Gastrocnemius medialis (tissue), 4 donors: ENCODE measurements around the gene RYR3.

ENCODE experiments used
- CTCF ChIP-seq, 5 experiments: fragments of 450-650 bp in 3 of 5; fragments of 200-600 bp in 2 of 5; sonication (generic) in 2 of 5; IDR thresholded peaks in 4 of 5; conservative IDR thresholded peaks in 1 of 5; 1 replicate in 4 of 5; 2 replicates in 1 of 5; pipeline ENCODE4 v1.5.1; 2016 to 2019; ENCODE audit warnings: antibody characterized with exemption in 5 of 5, mild to moderate bottlenecking in 3 of 5, moderate library complexity in 3 of 5
- POLR2A ChIP-seq, 2 donors: fragments of 450-650 bp; IDR thresholded peaks; one replicate each; pipeline ENCODE4 v1.6.1; 2017; ENCODE audit warnings: antibody characterized with exemption in 2 of 2, mild to moderate bottlenecking in 2 of 2, moderate library complexity in 2 of 2

- TF ChIP-seq CTCF (IDR thresholded peaks at IDR 0.05 in 4 of 5, conservative IDR thresholded peaks at IDR 0.05 in 1 of 5) (no peak), POLR2A (IDR thresholded peaks at IDR 0.05) (no peak)
Observed at GRCh38 chr15:33664947-33665346, 354.2 kb downstream of the RYR3 start.
